Endometrial microvascular endothelial cells (primary cell): ENCODE data around the gene MARCOL. TPM values are rescaled to one million over a fixed set of nuclear protein-coding genes. Genes with fewer than 3 reads are reported as not detected.

ENCODE experiments used
- in situ Hi-C: cut with HindIII; loops from 2 replicates; pipeline ENCODE4 v1.10.0; 2017; ENCODE audit warnings: low sequenced_read_pairs, low pct_unique_long_range_greater_than_20kb; ENCODE audit errors: inconsistent ontology term
- total RNA-seq: library from RNA; depleted of rRNA; stranded (reverse); fragments of >200 nt; gene quantifications from one replicate; pipeline ENCODE4 v1.2.3, GENCODE V29; 2015; ENCODE audit errors: inconsistent ontology term

The MARCOL gene, protein sequence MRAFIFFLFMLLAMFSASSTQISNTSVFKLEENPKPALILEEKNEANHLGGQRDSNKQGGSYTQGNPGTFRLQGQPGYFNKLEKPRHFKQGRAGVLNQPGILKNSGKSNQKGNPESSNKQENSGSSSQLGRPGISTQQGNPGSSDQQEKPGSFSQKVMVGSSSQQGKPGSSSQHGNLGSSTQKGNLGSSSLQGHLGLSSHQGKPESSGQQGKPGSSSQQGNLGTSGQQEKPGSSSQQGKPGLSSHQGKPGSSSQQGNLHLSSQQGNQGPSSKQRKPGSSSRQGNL
- not detected for total RNA-seq

DNA sequence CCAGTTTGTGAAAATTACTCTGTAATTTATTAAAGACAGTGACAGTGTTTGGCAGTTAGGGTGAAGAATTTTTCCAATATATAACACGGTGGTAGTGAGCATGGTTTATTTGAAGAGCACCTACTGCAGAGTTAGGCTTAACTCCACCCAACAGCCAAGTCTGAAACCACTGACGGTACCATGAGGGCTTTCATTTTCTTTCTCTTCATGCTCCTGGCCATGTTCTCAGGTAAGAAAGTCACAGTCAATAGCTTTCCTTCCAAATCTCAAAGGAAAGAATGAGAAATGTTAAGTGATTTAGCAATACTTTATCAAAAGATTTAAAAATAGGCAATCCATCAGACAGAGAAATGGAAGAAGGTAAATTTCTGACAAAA is at the start of gene MARCOL:
Gene MARCOL, plus strand, starts transcription at position 108 of the 377 bp plus-strand sequence. Its CDS starts 73 bp downstream, at position 181.
- in situ Hi-C loops, result no loop called here

DNA sequence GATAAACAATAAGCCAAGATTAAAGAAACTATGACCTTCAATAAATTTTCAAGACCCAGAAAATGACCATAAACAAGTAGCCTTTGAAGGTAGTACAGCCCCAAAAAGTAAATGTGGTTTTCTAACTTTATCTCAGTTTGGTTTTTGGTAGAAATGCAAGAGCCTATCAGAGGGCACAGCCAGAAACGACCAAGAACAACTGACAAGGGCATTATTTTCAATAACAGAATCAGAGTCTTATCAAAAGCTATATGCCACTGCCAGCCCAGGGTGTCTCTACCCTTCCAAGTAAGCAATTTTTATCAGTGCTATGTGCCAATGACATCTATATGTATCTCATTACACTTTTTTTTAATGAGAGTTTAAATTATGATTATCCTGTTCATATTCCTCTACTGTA is 47.3 kb upstream of the MARCOL start:
- in situ Hi-C loops, result loop anchor here (25.0 kb wide), 1 partner anchor 221 kb away; no protein-coding TSS in a partner anchor

DNA sequence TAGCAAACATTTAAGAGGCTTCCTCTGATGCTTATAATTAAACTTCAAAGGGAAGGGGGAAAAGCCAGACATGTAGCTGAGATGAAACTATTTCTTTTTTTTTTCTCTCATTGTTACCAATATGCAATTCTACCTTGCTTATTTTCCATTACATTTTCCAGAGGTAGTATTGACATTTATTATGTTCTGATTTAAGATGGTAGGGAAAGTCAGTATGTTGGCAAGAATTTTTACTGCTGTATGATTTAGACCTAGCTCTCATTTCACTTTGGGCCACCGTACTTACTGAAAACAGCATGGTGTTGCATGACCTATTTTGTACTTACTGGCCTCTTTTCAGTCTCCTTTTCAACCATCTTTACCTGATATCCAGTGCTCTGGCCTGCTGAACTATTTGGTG is 45.1 kb upstream of the MARCOL start:
- in situ Hi-C loops, result loop anchor here (25.0 kb wide), 1 partner anchor 219 kb away; no protein-coding TSS in a partner anchor

DNA sequence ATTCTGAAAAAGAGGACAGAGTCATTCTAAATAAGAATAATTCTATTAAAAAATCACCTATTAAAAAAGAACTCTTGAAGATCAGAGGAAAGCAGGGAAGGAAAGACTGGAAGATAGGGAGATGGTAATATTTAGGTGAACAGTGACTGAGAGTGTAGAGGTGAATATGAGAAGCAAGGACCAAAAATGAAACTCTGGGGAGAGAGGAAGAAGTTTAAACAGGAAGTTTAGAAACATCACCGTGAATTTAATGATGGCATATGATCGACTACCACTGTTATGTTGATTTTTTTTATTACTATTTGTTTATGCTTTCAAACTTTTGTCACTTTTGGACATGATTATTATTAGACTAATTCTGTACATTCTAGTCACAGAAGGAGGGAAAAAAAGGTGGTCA is 37.2 kb upstream of the MARCOL start:
- in situ Hi-C loops, result no loop called here

DNA sequence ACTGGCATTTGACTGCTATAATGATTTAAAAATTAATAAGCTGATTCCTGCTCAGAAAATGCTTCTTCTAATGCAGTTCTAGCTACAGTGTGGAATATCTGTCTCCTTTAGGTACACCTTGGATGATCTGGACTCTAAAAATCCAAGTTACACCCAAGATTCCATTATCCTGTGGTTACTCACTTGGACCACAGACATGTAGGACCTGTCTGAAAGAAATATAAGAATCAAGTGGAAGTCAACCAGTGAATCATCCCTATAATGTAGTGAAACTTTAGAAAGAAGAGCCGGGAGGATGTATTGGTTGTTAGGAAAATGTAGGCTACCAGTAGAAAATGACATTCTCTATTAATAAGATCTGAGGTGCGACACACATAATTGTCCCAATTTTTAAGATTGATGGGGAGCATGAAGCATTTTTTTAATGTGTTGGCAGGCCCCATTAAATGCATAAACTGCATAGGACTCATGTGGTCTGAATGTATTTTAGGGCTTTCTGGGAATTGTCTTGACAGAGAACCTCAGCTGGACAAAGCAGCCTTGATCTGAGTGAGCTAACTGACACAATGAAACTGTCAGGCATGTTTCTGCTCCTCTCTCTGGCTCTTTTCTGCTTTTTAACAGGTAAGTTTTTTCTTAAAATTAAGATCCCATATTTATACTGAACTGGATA is 35.7 kb upstream of the MARCOL start, which contains the start of gene SPINK6:
Gene SPINK6, plus strand, starts transcription at position 512 of the 673 bp plus-strand sequence. Its CDS starts 55 bp downstream, at position 567.
- in situ Hi-C loops, result no loop called here

DNA sequence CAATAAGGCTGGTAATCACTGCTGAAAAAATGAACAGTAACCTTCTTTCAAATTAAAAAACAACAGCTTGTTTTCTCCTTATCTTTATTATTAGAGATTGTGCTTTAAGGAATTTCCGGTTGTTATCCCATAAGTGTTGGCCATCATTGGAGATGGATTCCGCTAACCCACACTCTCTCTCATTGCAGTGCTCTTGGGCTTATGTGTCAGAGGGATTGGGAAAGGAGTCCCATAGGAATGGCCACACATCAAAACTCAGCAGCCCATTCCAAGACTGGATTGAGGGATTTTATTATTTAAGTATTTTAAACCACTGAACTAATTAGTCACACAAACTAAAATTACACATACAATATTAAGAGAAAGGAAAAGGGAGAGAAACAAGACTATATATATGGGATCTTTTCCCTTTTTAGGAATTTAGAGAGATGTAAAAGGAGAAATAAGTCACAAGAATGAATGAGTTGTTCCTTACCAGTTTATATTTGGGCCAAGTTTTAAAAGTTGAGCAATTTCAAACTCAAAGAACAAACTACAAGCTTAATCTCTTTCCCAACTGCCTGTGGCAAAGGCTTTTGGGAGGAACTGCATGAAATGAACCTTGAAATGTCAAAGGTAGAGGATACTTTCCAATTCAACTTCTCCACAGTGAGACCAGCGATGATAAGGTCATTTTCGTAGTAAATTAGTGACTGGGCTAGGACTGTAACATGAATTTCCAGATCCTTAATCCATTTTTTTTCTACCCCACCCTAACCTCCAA is 33.1 kb upstream of the MARCOL start:
- in situ Hi-C loops, result no loop called here

DNA sequence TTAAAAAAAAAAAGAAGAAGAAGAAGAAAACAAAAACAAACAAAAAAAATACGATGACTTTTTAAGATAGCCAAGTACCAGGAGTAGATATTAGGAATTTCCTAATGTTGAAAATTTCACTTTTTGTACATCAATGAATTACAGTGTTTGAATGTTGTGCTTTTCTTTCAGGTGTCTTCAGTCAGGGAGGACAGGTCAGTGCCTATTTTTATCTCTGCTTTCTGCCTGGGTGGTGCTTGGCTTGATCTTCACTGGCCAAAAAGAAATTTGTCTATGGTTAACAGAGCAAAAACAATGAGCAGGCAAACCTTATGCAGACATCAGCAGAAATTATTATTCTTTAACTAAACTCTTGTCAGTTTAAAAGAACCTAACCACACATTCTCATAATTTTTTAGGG is 32.5 kb upstream of the MARCOL start:
- in situ Hi-C loops, result no loop called here

DNA sequence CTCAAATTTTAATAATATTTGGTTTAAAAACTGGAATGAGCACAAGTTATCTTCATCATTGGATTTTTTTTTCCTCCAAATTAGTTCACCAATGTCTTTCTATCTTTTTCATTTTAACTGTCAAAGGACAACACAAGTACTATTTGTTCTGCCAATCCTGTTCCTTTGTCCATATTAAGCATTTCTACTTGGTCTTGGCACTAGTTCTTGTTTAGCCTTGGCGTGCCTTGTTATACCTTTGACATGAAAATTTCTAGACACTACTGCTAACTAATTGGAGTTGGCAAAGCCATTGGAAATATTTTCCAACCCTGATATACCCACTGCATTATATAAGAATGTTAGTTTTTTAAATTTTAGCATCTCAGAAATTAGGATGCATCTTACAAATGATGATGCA is 31.7 kb upstream of the MARCOL start:
- in situ Hi-C loops, result no loop called here

DNA sequence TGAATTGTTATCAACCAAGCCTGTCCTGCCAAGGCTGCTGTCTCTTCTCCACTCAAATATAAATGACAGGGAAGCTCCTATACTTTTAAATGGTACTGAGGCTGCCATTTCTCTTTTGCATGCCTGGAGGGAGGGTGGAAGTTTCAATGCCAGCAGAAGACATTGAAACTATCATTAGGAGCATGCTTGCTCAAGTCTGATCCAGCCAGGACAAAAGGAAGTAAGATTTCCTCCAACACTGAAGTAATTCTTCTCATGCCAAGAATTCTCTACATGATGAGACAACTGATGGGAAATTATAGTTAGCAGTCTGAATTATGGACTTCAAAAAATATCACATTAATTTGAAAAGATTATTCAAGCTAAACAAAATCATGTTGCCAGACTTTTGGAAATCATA is 30.1 kb upstream of the MARCOL start:
- in situ Hi-C loops, result no loop called here

DNA sequence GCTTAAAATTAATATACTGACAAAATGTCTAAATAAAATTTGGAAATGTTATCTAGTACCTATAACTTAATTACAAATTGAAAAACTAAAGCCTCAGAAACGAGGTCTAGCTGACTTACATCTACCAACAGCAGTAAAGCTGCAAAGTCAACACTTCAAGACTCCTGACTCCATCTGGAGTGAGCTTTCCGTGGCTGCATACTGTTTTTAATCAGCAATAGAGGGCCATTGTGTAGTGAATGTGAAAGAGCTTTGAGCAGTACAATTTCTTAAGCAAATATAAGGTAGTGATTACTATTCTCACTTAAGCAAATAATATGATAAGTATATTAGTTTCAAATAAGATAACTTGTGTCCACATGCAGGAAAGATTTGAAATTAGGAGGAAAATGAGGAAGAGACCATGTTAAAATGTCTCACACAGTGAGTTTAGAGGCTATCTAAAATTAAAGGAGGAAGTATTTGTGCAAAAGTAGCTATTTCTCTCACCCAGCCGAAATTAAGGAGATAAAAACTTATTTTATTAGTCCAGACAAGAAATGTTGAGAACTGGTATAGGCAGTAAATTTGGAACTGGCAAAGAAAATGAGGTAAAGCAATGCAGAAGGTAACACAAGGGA is 29.1 kb upstream of the MARCOL start:
- in situ Hi-C loops, result no loop called here

DNA sequence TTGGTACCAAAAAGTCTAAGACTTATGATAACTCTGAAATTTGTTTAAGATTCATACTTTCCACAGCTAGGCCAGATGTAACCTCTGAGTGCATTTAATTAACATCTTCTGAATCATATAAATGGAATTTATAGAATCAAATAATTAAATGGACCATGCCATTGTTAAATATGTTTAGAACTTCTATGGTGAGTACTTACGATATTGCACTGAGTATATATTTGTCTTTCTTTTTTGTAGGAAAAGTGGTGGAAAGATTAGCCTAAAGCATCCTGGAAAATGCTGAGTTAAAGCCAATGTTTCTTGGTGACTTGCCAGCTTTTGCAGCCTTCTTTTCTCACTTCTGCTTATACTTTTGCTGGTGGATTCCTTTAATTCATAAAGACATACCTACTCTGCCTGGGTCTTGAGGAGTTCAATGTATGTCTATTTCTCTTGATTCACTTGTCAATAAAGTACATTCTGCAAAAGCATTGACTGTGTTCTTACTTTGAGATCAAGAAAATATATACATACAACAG is 23.6 kb upstream of the MARCOL start:
- in situ Hi-C loops, result no loop called here

DNA sequence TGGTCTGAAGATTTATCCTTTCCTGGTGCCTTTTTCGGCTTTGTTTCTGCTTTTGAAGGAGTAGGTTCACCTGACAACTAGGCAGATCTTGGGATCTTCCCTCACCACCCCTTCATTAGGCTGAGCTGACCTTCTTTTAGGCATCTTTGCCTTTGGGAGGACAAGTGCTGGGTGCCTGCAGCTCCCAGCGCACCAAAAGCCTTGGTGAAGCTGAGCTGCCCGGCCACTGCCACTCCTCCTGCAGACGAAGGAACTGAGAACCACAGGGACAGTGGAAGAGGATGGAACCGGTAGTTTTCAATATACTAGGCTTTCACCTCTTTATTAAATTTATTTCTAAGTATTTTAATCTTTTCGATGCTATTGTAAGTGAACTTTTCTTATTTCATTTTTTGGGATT is 16.8 kb upstream of the MARCOL start:
- in situ Hi-C loops, result no loop called here

DNA sequence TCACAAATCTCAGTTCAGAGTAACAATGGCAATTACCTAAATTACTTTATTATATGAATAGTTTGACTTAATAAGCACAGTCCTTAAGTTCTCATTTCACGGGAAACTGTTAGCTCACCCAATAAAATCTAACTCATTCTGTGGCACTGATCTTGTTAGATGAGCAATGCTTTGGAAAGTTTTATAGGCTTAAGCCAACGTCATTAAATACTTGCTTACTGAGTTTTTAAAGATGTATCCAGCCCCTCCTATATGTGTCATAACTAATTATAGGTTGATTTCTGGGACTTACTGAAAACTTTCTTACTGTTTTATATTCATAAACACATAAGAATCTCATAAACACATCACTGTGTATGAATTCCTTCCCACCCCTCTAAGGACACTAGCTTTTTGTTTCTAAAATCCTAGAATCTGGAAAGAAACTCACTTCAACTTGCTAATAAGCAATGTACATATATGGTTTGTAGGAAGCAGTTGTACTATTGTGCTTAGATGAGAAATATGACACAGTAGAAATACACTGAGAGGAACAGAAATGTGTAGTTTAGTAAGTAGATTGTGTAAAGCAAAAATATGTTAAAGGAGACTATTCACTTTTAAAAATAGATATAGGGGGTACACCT is 14.1 kb upstream of the MARCOL start:
- in situ Hi-C loops, result no loop called here

DNA sequence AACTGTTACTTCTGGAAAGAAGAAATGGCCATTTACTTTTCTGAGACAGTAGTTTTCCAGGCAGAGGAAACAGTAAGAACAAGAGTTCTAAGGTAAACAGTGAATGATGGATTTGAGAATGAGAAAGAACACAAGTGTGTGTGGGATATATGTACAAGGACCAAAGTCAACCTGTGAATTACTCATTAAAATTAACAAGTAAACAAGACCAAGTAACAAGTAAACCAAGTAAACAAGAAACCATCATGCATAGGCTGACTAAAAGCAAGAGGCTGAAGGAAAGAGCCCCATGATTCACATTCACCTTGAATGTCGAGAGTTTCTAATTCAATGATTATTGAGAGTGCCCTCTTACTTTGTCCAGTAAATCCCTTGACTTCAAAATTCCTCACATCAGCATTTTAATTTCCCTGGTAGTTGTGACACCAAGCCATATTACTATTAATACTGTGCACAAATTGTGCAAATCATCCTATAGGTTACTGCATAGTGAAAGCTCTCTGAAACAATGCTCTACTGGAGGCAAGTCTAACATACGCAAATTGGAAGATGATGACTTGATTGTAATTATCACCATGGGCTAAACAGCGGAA is 9.8 kb upstream of the MARCOL start:
- in situ Hi-C loops, result no loop called here

DNA sequence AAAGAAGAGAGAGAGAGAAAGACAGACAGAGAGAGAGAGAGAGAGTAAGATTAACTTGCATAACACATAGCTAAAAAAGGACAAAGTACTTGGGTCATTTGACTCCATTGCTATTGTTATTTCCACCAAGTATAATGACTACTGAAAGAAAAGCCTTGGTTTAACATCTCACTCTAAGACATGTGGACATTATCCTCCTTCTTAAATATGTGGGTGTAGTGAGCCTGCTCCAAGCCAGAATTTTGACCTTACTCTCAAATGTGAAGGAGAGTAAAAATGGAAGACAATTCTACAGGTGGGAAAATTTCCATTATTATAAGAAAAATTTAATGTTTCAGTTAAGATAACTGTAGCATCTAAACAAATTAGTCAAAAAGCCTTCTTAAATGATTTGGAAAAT is 8.5 kb upstream of the MARCOL start:
- in situ Hi-C loops, result no loop called here

DNA sequence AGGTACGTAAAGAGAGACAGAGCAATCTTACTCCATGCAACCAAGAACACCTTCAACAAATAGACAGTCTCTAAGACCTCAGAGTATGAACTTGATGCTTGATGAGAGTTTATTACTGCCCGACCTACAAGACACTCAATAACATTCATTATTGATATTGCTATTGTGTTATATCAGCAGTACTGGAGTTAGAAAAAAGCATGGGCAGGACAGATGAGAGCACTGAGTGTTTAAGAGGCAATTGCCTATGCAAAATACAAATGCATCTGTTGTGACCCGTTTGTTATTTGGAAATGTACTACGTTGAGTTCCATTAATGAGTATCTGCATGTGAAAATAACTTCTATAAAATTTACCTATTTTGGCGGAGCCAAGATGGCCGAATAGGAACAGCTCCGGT is 8.1 kb upstream of the MARCOL start:
- in situ Hi-C loops, result no loop called here

DNA sequence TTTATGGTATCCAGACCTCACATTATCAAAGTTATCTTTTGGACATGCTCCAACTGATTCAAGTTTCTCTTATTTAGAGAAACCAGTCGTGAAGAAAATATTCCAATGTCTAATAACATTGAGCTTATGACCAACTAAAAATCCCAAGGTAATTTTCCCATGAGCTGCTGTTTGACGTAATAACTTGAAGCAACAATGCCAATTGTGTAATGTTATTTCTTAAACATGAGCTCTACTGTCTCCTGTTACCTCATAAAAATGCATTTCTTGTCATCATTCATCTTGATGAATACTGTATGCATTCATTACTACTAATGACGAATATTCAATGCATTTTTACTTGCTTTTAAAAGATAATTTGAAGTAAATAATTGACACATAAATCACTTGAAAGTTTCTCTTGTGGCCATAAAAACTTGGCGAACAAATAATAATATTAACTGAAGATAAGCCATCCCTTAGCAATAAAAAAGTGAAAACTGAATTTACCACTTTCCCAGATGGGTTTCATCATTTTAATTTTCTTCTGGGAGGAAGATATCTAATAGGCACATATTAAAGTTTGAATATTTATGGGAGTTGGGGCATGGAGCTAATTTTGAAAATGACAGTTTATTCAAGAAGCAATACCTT is 424 bp upstream of the MARCOL start:
- in situ Hi-C loops, result no loop called here

DNA sequence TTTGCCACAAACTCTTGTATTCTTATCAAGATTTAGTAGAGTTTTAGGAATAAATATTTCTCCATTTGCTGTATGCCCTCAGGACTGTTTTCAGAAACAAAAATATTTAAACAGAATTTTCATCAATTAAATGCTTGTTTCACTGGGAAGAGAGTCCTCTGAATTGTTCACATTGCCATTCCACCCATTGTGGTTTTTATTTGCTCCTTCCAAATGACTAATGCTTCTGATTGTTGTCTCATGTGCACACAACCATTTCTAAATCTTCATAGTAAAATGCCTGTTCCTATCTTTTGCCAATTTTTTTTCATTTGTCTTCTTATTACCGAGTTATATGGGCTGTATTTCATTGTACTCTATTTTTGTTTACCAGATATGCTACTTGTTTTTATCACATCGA is 10.6 kb downstream of the MARCOL start:
- in situ Hi-C loops, result no loop called here
